ENCODE results near the gene CELSR2. TPM values are rescaled to one million over a fixed set of nuclear protein-coding genes. Genes with fewer than 3 reads are reported as not detected.

The CELSR2 gene
- total and polyA plus RNA-seq, 2 of the 8 experiments (the other 6 are each of a cell fraction or from before 2014, with no cell fraction given): 12.0 to 27.7 TPM

- Histone ChIP-seq H3K14ac (ENCODE audit: insufficient read length) (no peak overlapping the region), H3K27ac (ENCODE audit: low read depth, low read length) (0 out of 2 replicates have a peak overlapping the region, but pooled peaks have one; percentile 20), H3K9ac (replicated peaks in 1 of 4; ENCODE audit: extremely low read depth in 1 of 4, low read depth in 3 of 4, low read length in 3 of 4) (no peak overlapping the region), H3K56ac (replicated peaks; ENCODE audit: insufficient read length, low read depth, low read length) (no peak overlapping the region), H3K23me2 (ENCODE audit: low read depth, low read length) (peaks cover 6% of the 10 kb centered on the region; the same call in 1 of the 2 replicates), H3K4me1 (replicated peaks in 1 of 4; ENCODE audit: control insufficient read depth in 3 of 4, insufficient read depth in 4 of 4, low read length in 3 of 4) (peaks cover 4 to 19% (median 10%) of the 10 kb centered on the region in 4 experiments; a peak in 6 of 7 replicates), H3K4me3 (ENCODE audit: extremely low read depth in 1 of 4, insufficient read depth in 2 of 4, low read depth in 3 of 4, low read length in 4 of 4) (no peak overlapping the region), H2AK5ac (ENCODE audit: low read depth, low read length) (no peak overlapping the region), H3K9me3 (ENCODE audit: insufficient read depth in 2 of 2, low read depth in 1 of 2, low read length in 1 of 2) (no peaks in the 10 kb centered on the region), H2AFZ (ENCODE audit: low read length) (no peak overlapping the region), H3K27me3 (replicated peaks in 1 of 4; ENCODE audit: control insufficient read depth in 3 of 4, extremely low read depth in 1 of 4, insufficient read depth in 3 of 4, low read length in 3 of 4) (no peaks in the 10 kb centered on the region), H3K36me3 (ENCODE audit: control insufficient read depth in 2 of 4, insufficient read depth in 4 of 4, low read length in 3 of 4) (peaks cover 10 to 22% (median 16%) of the 10 kb centered on the region in 4 experiments; a peak in 6 of 8 replicates), H4K8ac (ENCODE audit: extremely low read depth, insufficient read depth, low read length) (no peak overlapping the region), H2BK20ac (ENCODE audit: low read length) (no peak overlapping the region), H2BK12ac (ENCODE audit: low read depth, low read length) (no peak overlapping the region), H2BK120ac (replicated peaks; ENCODE audit: low read depth, low read length) (no peak overlapping the region), H3K18ac (ENCODE audit: extremely low read depth, low read length) (no peak overlapping the region), H4K5ac (ENCODE audit: insufficient read length, low read depth, low read length) (no peak overlapping the region), H2BK5ac (ENCODE audit: low read depth, low read length) (no peak overlapping the region), H3K23ac (ENCODE audit: insufficient read length) (no peak overlapping the region), H4K91ac (replicated peaks; ENCODE audit: insufficient read length, low read length) (no peak overlapping the region), H3K79me1 (ENCODE audit: low read depth, low read length) (peaks cover 7% of the 10 kb centered on the region), H4K20me1 (replicated peaks in 1 of 2; ENCODE audit: control insufficient read depth in 1 of 2, insufficient read depth in 2 of 2, low read length in 2 of 2) (peaks cover 0 to 3% of the 10 kb centered on the region in 2 experiments), H3K4me2 (ENCODE audit: insufficient read depth in 1 of 2, low read depth in 2 of 2, low read length in 2 of 2) (0 out of 4 replicates have a peak overlapping the region, but pooled peaks of 1 of the 2 experiments have one; percentile 19), H3K4ac (replicated peaks; ENCODE audit: insufficient read length, low read depth, low read length) (no peak overlapping the region), H3K79me2 (ENCODE audit: control insufficient read depth in 1 of 2, insufficient read depth in 2 of 2, low read length in 2 of 2) (peaks cover 0 to 15% of the 10 kb centered on the region in 2 experiments; a peak in 3 of 4 replicates), H2BK15ac (ENCODE audit: low read length) (no peak overlapping the region)
- TF ChIP-seq MAX (IDR thresholded peaks at IDR 0.05): peak; percentile 61
- no peak for TF ChIP-seq SIRT6 (IDR thresholded peaks at IDR 0.05; ENCODE audit: low read length)
- TF ChIP-seq CTCF (IDR thresholded peaks at IDR 0.05; ENCODE audit: control extremely low read depth in 1 of 3, insufficient read depth in 1 of 3, low read depth in 1 of 3, low read length in 3 of 3): peak; percentile 91 to 100 (median 99)
- no peak for TF ChIP-seq JUN (IDR thresholded peaks at IDR 0.05; ENCODE audit: low read depth, low read length)
- peak; percentile 88 to 89 for TF ChIP-seq RAD21 (IDR thresholded peaks at IDR 0.05 in 1 of 2, conservative IDR thresholded peaks at IDR 0.05 in 1 of 2; ENCODE audit: low read depth in 2 of 2, low read length in 2 of 2)
- no peak for TF ChIP-seq MAFK (IDR thresholded peaks at IDR 0.05; ENCODE audit: low read depth, low read length)
- no peak for TF ChIP-seq RNF2 (IDR thresholded peaks at IDR 0.05; ENCODE audit: borderline replicate concordance, low read depth, low read length, missing control alignments, poor library complexity, severe bottlenecking)
- ChIA-PET POLR2A (ENCODE audit: partially characterized antibody) (interaction anchor here (0.9 to 2.9 kb wide), 13 partner anchors 8 to 123 kb away, joined by 3 to 17 read pairs (median 5); partner anchors contain the start of gene SORT1), CTCF (ENCODE audit: partially characterized antibody) (interaction anchor here (0.6 to 5.2 kb wide), 44 partner anchors 8 to 255 kb away, joined by 3 to 113 read pairs (median 5); partner anchors contain the start of genes CELSR2, MYBPHL, SARS1 and SORT1)
- 63% methylated on average over 7 of the region's 7 CpGs; no CpG with 5 or more reads in 1 of the 2 experiments for WGBS, 2 experiments (ENCODE audit: extremely low coverage in 1 of 2, insufficient coverage in 1 of 2, insufficient read length in 1 of 2, insufficient replicate concordance in 2 of 2, low coverage in 1 of 2, low lambda C conversion rate in 2 of 2, missing lambda C conversion rate in 1 of 2)
- DNase-seq (ENCODE audit: low read depth in 1 of 2, low spot score in 2 of 2) (peak; percentile 81 to 94), FAIRE-seq (no peak)
Observed at GRCh38 chr1:109277434-109278204, 28.3 kb downstream of the CELSR2 start.

Measured in H1 (cell line).